ENCODE data around the gene HRC. TPM values are rescaled to one million over a fixed set of nuclear protein-coding genes. Genes with fewer than 3 reads are reported as not detected.

The HRC gene
- total RNA-seq, 4 donors from 2014 or later = 0.49 to 3.8 (median 1.7) TPM

- no peak for TF ChIP-seq CTCF (IDR thresholded peaks at IDR 0.05; ENCODE audit: low read depth)
These were observed 26.0 kb downstream of the HRC start for GRCh38 chr19:49129238-49129583.

GRCh38 chr19:49128545-49129237 is 26.5 kb downstream of the HRC start:
- no peak for TF ChIP-seq CTCF (IDR thresholded peaks at IDR 0.05; ENCODE audit: low read depth)

- TF ChIP-seq CTCF (IDR thresholded peaks at IDR 0.05; ENCODE audit: low read depth) = no peak
These were observed 27.3 kb downstream of the HRC start for GRCh38 chr19:49127674-49128544.

GRCh38 chr19:49126575-49126974 is 28.6 kb downstream of the HRC start:
- TF ChIP-seq CTCF (IDR thresholded peaks at IDR 0.05; ENCODE audit: low read depth) = no peak

- no peak for TF ChIP-seq CTCF (IDR thresholded peaks at IDR 0.05; ENCODE audit: low read depth)
These were observed 30.0 kb downstream of the HRC start for GRCh38 chr19:49125025-49125731.

- TF ChIP-seq CTCF (IDR thresholded peaks at IDR 0.05; ENCODE audit: low read depth) = no peak
These were observed 34.3 kb downstream of the HRC start for GRCh38 chr19:49120868-49121267.

- TF ChIP-seq CTCF (IDR thresholded peaks at IDR 0.05; ENCODE audit: low read depth) = no peak
These were observed 34.9 kb downstream of the HRC start for GRCh38 chr19:49120325-49120683.
